GM12865 (cell line): Measurements from ENCODE around the gene JMJD6.

Source experiments
- DNase-seq: peaks from one replicate; pipeline ENCODE4 v3.0.0; 2010; ENCODE audit warnings: low read depth
- H3K4me3 ChIP-seq: 2 replicates; pipeline ENCODE4 v1.5.1; 2011; ENCODE audit warnings: mild to moderate bottlenecking, low read depth, low read length, control low read depth
- TF ChIP-seq, protein P1 (sequence below): IDR thresholded peaks from 2 replicates; pipeline ENCODE4 v1.5.1; 2011; ENCODE audit warnings: low read length, control low read depth, low read depth, inconsistent platforms; ENCODE audit not compliant: insufficient read depth; ENCODE audit errors: missing control alignments

Gene JMJD6

DNA sequence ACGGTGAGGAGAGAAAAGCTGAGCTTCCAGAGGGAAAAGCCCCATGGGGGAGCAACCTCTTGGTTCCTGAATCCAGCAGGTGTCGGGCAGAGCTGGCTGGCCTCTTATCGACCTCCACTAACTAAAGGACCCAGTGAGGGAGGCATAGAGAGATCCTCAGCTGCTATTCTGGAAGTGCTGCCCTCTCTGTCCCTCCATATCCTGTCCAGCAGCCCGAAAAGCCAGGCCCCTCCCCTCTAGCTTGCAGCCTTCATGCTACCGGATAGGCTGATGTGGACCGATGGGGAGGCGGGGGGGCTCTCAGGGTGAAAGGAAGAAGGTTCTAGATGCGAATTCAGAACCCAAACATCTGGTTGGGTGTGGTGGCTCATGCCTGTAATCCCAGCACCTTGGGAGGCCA, 40.6 kb downstream of the JMJD6 start:
- no peak for DNase-seq
- H3K4me3 ChIP-seq = no peak overlapping the region
- TF ChIP-seq, protein P1, sequence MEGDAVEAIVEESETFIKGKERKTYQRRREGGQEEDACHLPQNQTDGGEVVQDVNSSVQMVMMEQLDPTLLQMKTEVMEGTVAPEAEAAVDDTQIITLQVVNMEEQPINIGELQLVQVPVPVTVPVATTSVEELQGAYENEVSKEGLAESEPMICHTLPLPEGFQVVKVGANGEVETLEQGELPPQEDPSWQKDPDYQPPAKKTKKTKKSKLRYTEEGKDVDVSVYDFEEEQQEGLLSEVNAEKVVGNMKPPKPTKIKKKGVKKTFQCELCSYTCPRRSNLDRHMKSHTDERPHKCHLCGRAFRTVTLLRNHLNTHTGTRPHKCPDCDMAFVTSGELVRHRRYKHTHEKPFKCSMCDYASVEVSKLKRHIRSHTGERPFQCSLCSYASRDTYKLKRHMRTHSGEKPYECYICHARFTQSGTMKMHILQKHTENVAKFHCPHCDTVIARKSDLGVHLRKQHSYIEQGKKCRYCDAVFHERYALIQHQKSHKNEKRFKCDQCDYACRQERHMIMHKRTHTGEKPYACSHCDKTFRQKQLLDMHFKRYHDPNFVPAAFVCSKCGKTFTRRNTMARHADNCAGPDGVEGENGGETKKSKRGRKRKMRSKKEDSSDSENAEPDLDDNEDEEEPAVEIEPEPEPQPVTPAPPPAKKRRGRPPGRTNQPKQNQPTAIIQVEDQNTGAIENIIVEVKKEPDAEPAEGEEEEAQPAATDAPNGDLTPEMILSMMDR = no peak

DNA sequence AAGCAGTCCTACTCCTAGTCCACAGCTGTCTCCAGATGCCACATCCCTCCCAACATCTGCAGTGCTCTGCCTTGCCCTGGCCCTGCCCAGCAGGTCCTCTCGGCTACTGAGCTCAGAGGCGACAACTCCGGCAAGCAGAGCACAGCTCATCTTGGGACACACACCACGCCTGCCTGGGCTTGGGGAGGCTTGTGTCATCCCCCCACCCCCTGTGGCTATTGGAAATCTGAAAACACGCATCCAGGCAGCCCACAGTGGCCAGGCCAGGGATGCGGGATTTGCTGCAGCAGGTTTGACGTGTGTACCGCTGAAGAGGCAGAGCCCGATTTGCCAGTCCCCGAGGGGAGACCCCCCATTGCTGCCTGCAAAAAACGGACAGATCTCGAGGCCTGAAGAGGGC, 41.0 kb downstream of the JMJD6 start:
- H3K4me3 ChIP-seq = no peak overlapping the region
- DNase-seq = no peak
- TF ChIP-seq, protein P1 = no peak

DNA sequence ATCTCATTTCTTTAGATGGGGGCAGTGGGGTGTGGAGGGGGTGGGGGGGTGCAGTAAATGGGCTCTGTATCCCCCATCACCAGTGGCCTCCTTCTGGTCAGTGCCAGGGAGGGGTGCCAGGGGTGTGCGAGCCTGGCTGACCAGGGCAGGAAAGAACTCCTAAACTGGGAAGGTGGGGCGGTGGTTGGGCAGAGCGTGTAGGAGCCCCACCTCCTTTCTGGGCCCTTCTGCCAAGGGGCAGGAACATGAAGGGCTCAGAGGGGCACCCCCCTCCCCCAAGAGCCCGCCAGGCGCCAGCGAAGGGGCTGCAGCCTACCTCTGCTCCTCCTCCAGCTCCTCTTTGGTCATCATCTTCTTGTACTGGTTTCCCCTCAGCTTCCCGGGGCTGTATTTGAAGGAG, 41.6 kb downstream of the JMJD6 start:
- no peak overlapping the region for H3K4me3 ChIP-seq
- DNase-seq = no peak
- TF ChIP-seq, protein P1 = no peak

DNA sequence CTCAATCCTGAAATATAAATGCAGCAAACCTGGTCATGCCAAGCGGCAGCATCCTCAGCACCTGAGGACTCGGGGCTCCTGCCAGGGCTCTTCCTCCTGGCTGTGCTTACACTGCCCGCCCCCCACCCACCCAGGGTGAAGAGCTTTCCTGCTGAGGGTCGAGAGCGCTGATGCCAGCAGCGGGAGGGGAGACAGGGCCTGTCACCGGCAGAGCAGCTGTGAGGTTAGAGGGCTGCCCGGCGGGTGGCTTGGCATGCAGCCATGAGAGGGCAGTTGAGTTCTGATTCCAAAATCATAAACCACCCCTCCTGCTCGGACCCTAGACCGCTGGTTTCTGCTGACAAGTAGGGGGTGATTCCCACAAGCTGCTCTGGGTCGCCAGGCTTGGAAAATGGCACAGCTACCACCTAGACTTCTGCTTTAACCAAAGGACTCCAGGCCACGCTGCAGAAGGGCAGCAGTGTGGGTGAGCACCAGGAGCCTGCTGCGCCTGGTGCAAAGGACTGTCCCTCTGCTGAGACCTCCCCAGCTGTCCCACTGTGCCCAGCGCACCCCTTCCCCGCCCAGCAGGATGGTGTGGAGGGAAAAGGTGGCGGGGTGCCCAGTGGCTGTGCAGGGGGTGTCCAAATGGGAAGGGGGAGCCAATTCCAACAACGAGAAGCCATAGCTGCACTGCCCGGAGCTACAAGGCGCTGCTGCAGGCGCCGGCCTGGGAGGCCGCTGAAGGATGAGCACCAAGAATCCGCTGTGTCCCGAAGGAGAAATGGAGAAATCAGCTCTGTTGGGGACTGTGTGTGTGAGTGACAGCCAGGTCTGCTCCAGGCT, 42.3 kb downstream of the JMJD6 start:
- TF ChIP-seq, protein P1 = no peak
- DNase-seq = no peak
- H3K4me3 ChIP-seq = no peak overlapping the region

DNA sequence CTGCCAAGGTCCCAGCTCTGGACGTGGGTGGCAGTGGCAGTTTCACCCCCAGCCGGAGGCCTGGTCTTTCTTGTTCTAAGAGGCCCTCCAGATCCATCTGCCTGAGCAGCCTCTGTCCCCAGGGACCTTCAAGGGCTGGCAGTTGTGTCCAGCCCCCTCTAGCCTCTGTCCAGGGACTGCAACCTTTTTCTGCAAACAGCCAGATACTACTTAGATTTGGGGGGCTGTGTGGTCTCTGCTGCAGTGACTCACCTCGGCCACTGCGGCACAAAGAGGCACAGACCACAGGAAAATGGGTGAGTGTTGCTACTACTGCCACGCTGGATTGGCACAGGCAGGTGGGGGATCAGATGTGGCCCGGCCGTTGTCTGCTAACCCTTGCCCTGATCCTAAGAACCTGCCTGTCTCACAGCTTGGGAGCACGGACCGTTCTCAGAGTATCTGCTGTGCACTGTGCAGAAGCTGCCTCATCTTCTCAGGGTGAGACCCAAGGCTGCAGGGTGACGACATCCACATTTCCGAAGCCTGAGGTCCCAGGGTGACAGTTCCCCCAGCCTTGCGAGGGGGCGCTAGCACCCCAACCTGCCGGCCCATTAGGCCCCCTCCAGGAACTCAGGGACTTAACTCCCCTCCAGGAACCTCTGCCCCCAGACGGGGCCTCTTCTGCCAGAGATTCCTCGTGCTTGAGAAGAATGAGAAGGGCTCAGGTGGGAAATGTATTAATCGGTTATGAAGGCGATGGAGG, 43.2 kb downstream of the JMJD6 start:
- TF ChIP-seq, protein P1 = peak; percentile 6
- no peak for DNase-seq
- no peak overlapping the region for H3K4me3 ChIP-seq

DNA sequence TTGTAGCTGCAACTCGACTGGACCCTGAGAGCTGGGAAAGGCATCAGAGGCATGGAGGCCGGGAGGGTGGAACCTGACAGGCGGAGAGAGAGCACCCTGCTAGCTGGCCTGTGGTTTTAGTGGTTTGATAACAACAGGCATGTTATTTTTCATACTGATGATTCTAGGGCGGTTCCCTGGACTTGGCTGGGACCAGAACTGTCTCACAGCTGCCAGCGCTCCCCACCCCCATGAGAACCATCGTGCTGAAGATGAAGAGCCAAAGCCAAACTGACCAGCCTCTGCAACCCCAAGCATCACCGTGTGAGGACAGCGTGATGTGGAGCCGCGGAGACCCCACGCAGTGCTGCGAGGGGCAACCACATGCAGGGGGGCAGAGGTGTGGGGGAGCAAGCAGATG, 44.1 kb downstream of the JMJD6 start:
- TF ChIP-seq, protein P1 = no peak
- DNase-seq = no peak
- H3K4me3 ChIP-seq = no peak overlapping the region
